HL-60/S4 treated with phorbol 12-myristate 13-acetate at 8.2 ng/mL for 4 days and 3 days (cell line): Measurements from ENCODE around the gene ISCA1.
"Not testable (repeated sequence)": the region's sequence is repeated elsewhere in the genome, so short reads cannot be mapped to it uniquely, and the experiment has no call there.

Source experiments
- in situ Hi-C: fragments of 300-500 bp; cut with MboI; formaldehyde crosslinking; loops from 2 replicates; pipeline ENCODE4 v1.15.0; 2022; ENCODE audit warnings: low sequenced_read_pairs

ISCA1 gene

GRCh38 chr9:86282077-86282978 lies at the start of gene ISCA1:
Gene ISCA1, minus strand, starts transcription at chr9:86282538. Its CDS starts 80 bp downstream, at chr9:86282458.
- in situ Hi-C loops, result no loop called here

GRCh38 chr9:86330186-86330585 lies 47.8 kb upstream of the ISCA1 start:
- in situ Hi-C loops, result no loop called here

DNA sequence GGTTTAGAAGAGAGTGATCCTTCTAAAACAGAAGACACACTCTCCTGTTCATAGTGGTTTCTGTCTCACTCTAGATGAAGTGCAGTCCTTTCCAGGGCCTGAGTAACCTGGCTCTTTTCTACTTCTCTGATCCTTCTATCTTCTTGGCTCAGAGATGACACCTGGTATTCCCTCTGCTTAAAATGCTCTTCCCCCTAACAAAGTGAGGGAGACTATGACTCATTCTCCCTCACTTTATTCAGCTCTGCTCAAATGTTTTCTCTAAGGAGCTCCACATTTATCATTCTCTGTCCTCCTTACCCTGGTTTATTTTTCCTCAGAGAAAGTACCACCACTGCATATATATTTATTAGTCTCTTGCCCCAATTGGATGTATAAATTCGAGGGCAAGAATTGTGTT lies 47.3 kb upstream of the ISCA1 start:
- in situ Hi-C loops, result no loop called here

GRCh38 chr9:86328156-86328555 lies 45.8 kb upstream of the ISCA1 start:
- in situ Hi-C loops, result no loop called here

DNA sequence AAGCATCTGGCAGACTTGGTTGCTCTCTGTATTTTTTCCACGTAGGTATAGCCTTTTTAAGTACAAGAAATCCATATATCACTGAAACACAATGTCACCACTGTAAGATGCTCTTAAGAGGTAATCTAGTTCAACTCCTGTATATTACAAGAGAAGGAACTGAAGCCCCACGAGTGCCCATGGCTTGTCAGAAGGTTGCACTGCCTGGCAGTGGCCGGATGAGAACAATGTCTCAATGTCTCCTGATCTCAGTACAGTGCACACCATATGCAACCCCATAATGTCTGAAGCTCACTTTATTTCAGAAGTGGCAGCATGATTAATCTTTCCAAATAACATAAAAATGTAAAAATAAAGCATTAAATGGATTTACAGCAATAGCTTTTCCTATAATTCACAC lies 44.2 kb upstream of the ISCA1 start:
- in situ Hi-C loops, result no loop called here

GRCh38 chr9:86324901-86325300 lies 42.6 kb upstream of the ISCA1 start:
- in situ Hi-C loops, result no loop called here

DNA sequence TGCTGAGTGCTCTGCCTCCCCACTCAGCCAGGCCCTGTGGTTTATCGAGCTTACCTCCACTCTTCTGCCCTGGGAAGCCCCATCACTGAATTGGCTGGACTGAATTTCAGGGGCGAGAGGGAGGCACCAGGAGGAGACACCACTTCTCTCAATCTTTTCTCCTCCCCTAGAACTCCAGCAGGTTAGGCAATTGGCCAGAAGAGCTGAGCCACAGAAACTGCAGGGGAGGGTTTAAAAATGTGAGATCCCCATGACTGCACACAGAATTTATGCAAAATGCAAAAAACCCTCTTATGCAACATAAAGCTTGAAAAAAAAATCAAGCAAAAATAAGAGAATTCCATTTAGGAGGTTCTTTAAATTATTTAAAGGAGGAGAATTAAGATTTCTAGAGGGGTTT lies 42.0 kb upstream of the ISCA1 start:
- in situ Hi-C loops, result no loop called here

DNA sequence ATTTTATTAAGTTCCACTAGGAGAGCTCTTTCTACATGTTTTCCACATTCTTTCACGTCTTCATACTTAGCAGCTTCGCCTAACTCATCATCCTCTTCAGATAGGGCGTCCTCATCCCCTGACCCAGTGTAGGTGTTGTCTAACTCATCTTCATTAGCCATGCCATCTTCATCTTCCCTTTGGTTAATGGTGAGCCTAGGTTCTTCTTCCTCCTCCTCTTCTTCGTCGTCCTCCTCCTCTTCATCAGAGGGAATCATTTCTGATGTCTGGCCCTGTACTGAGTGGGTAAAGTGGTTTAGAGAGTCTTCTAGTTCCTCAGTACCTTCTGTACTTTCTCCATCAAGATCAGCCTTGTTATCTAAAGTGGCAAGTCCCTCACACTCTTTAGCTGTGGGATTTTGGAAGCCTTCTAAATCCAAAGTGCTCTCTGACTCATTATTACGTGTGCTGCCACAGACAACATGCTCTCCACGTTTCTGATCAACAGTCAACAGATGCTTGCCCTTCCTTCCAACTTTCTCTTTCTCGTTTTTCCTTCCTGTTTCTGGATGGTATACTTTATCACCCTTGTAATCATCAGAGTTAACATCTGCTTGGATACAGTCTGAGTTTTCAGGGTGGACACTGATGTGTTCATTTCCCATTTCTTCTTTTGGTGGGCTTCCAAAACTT lies 40.8 kb upstream of the ISCA1 start:
- in situ Hi-C loops, result no loop called here

- in situ Hi-C loops, result no loop called here
Measured at GRCh38 chr9:86321373-86321772, 39.0 kb upstream of the ISCA1 start.

DNA sequence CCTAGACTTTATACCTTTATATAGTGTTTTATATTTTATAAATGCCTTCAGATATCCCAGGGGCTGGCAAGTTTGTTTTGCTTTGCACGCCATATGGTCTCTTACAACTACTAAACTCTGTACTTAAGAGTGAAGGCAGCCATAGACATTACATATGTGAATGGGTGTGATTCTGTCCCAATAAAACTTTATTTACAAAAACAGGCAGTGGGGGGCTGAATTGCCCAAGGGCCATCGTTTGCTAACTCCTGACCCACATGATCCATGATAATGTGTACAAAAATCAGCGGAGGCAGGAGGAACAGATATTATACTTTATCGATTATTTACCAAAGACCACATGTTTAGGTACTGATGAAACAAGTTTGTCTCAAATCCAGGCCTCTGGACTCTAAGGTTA lies 35.8 kb upstream of the ISCA1 start:
- in situ Hi-C loops, result no loop called here

DNA sequence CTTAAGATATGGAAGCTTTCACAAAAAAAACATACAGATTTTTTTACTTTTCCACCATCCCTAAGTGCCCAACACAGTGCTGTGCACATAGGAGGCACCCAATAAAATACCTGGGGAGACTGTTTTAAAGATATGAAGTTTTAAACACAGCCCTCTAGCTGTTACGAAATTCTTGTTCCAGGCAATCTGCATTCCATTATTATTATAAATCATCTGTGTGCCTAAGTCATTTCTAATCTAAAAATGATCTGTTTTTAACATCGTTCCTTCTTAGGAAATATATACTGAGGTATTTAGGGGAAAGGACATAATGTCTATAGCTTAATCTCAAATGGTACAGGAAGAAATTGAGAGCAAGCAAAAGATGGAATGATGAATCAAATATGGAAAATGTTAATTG lies 32.7 kb upstream of the ISCA1 start:
- in situ Hi-C loops, result no loop called here

DNA sequence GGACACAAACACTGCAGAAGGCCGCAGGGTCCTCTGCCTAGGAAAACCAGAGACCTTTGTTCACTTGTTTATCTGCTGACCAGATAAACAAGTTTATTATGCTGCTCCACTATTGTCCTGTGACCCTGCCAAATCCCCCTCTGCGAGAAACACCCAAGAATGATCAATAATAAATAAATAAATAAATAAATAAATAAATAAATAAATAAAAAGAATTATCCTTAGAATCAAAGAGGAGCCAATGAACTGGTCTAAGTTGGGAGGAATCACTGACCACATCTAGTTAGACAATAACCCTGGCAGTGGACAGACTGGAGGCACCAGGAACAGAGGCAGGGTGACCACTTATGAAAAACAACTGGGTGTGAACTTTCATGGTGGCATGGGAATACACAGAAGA lies 30.6 kb upstream of the ISCA1 start:
- in situ Hi-C loops, result not testable (repeated sequence)

DNA sequence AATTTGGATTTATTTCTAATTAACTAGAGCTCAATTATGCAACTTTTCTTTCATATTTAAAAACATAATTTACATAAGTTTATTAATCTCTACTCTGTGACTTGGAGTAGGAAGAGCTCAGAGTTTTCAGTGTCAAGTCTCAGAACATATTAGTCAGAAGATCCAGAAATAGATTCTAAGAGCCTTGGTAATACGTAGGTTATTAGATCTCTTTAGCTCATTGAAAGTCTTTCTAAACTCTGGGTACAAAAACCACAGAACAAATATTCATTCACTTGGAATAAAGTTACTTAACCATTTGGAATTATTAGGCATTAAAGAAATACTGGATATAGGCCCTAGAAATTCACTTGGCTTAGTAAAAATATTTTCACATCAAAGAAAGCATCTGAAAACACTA lies 26.3 kb upstream of the ISCA1 start:
- in situ Hi-C loops, result no loop called here

DNA sequence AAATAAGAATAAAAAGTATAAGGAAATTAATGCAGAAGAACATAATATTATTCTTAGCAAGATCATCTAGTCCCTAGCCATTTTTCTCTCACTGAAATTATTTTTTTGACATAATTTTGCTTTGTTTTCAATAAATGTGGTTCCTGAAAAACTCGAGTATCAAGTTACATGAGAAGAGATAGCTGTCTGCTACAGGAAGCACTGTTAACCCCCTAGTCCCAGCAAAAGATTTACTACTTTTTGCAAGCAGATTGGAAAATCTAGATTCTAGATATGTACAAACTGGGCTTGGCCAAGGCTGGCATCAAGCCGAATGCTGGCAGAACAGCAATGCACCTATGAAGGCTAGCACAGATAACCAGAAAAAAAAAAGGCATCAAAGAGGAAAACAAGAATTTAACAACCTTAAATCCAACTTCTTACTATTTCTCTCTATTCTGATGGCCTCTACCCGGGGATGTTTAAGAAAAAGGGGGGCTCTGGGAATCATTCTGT lies 21.9 kb upstream of the ISCA1 start:
- in situ Hi-C loops, result no loop called here

- in situ Hi-C loops, result no loop called here
Measured at GRCh38 chr9:86303316-86303975, 21.1 kb upstream of the ISCA1 start.

DNA sequence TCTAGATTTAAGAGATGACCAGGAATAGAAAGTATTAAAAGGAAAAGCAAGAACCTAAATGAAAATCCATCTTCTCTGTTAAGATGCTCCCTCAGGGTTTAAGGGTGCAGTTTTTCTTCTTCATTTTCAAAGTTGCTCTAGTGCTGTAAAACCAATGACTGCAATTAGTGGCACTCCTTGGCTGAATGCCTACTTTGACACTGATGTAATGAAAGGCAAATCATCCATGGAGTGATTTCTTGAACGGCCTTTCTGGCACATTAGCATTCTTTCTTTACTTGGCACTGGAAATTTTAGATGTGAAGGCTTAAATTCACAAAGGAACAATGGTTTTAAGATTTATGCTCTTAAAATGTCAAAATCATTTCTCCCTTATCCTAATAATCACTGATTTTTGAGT lies 19.3 kb upstream of the ISCA1 start:
- in situ Hi-C loops, result no loop called here

- in situ Hi-C loops, result no loop called here
Measured at GRCh38 chr9:86300701-86301100, 18.4 kb upstream of the ISCA1 start.

- in situ Hi-C loops, result no loop called here
Measured at GRCh38 chr9:86298873-86299272, 16.5 kb upstream of the ISCA1 start.

- in situ Hi-C loops, result not testable (repeated sequence)
Measured at GRCh38 chr9:86290341-86290740, 8.0 kb upstream of the ISCA1 start.

- in situ Hi-C loops, result no loop called here
Measured at GRCh38 chr9:86288499-86289198, 6.3 kb upstream of the ISCA1 start.

DNA sequence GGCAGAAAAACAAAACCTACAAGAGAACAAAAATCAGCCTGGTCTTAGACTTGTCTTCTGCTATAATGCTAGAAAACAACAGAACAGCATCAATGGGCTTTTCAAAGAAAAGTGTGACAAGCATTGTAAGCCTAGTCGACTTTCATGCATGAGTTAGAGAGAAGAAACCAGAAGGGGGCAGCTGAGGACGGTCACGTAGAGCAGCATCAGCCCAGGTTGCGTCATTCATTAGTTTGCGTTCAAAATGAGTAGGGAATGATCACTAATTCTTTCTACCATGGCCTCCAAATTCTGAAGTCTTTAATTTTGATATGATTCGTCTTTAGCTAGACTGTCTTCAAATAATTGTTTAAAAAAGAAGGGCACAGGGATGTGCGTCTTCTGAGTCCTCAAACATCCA lies 4.7 kb upstream of the ISCA1 start:
- in situ Hi-C loops, result no loop called here
